ENCODE measurements around the gene ZNF536.

ZNF536 gene

DNA sequence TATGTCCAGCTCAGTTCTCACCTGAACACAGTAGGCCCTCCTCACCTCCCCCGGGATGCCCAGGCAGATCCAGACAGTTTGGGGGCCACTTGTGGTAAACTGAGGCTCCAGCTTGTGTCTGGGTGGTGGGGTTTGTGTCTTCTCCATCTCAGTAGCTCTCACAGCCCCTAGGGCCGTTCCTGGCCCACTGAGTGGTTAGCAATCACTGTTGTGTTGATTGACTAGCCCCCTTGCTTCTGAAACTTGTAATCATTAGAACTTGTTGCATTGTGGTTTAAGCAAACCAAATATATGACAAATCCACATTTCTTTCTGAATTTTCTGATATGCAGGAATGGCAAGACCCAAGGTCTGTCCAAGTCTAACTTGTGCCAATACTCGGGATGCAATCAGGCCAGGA lies 13.9 kb upstream of the ZNF536 start:
- H3K4me3 ChIP-seq (ENCODE audit: low read length) = no peak overlapping the region
- DNase-seq (ENCODE audit: low read depth) = no peak
- TF ChIP-seq, protein P1, sequence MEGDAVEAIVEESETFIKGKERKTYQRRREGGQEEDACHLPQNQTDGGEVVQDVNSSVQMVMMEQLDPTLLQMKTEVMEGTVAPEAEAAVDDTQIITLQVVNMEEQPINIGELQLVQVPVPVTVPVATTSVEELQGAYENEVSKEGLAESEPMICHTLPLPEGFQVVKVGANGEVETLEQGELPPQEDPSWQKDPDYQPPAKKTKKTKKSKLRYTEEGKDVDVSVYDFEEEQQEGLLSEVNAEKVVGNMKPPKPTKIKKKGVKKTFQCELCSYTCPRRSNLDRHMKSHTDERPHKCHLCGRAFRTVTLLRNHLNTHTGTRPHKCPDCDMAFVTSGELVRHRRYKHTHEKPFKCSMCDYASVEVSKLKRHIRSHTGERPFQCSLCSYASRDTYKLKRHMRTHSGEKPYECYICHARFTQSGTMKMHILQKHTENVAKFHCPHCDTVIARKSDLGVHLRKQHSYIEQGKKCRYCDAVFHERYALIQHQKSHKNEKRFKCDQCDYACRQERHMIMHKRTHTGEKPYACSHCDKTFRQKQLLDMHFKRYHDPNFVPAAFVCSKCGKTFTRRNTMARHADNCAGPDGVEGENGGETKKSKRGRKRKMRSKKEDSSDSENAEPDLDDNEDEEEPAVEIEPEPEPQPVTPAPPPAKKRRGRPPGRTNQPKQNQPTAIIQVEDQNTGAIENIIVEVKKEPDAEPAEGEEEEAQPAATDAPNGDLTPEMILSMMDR (conservative IDR thresholded peaks at IDR 0.05; ENCODE audit: low read length) = no peak

DNA sequence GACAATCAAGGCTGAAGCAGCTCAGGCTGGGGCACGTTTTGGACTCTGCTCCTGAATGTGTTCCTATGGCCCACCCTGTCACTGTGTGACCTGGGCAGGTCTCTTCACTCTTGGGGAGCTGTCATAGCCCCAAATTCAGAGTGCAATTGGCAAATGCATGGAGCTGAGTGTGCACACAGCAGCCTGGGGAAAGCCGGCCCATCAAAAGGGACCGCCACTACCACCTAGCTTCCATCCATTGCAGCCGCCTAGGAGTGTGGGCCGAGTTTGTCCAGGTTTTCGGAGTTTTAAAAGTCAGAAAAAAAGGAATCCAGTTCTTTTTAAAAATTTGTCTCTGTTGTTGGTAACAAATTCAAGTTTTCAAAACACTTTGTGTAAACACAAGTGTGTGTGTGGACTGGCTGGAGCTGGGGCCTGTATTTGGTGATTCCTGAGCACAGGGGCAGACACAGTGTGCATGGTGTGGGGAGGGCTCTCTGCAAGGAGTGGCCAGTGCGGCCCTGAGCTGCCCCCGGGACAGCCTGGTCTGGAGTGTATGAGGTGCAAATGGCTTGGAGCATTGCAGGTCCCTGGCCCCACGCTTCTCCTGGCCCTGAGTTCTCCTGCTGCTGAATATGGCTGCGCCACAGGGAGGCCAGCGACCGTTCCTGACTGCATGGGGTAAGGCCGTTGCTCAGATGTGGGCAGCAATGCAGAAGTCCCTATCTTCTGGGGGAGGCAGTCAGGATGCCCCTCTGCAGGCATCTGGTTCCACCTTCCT lies 13.2 kb upstream of the ZNF536 start:
- TF ChIP-seq, protein P1 (conservative IDR thresholded peaks at IDR 0.05; ENCODE audit: low read length) = no peak
- no peak for DNase-seq (ENCODE audit: low read depth)
- H3K4me3 ChIP-seq (ENCODE audit: low read length) = no peak overlapping the region

GRCh38 chr19:30359936-30360335 lies 12.2 kb upstream of the ZNF536 start:
- TF ChIP-seq, protein P1 (conservative IDR thresholded peaks at IDR 0.05; ENCODE audit: low read length) = no peak
- no peak overlapping the region for H3K4me3 ChIP-seq (ENCODE audit: low read length)
- no peak for DNase-seq (ENCODE audit: low read depth)

GRCh38 chr19:30360376-30361106 lies 11.6 kb upstream of the ZNF536 start:
- TF ChIP-seq, protein P1 (conservative IDR thresholded peaks at IDR 0.05; ENCODE audit: low read length) = no peak
- peak overlapping the region; percentile 7; the same call in 1 of the 2 replicates for H3K4me3 ChIP-seq (ENCODE audit: low read length)
- peak; percentile 21 for DNase-seq (ENCODE audit: low read depth)

DNA sequence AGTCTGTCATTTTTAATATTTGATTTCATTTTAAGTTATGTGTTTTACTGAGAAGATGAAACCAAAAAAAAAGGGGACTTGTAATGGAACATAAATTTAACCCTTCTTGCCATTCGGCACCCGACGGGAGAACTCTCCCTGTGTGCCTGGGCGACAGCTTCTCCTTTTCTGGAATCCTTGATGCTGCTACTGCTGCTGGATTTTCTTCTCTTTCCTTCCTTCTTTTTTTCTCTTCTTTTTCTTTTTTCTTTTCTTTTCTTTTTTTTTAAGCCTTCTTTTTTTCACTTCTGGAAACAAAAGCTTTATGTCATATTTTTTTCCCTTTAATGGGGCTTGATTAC lies 11.1 kb upstream of the ZNF536 start:
- no peak overlapping the region for H3K4me3 ChIP-seq (ENCODE audit: low read length)
- TF ChIP-seq, protein P1 (conservative IDR thresholded peaks at IDR 0.05; ENCODE audit: low read length) = no peak
- no peak for DNase-seq (ENCODE audit: low read depth)

GRCh38 chr19:30361721-30362120 lies 10.5 kb upstream of the ZNF536 start:
- DNase-seq (ENCODE audit: low read depth) = no peak
- H3K4me3 ChIP-seq (ENCODE audit: low read length) = no peak overlapping the region
- TF ChIP-seq, protein P1 (conservative IDR thresholded peaks at IDR 0.05; ENCODE audit: low read length) = no peak

Data from AG10803 (cell line).